NCI-H1436 treated with DMSO at 0.1 percent for 48 hours (cell line): ENCODE data around the gene SMAD5.

ENCODE experiments used
- DNase-seq: peaks from one replicate; lab custom pipeline; 2025; lab: John Stamatoyannopoulos, UW

The SMAD5 gene

DNA sequence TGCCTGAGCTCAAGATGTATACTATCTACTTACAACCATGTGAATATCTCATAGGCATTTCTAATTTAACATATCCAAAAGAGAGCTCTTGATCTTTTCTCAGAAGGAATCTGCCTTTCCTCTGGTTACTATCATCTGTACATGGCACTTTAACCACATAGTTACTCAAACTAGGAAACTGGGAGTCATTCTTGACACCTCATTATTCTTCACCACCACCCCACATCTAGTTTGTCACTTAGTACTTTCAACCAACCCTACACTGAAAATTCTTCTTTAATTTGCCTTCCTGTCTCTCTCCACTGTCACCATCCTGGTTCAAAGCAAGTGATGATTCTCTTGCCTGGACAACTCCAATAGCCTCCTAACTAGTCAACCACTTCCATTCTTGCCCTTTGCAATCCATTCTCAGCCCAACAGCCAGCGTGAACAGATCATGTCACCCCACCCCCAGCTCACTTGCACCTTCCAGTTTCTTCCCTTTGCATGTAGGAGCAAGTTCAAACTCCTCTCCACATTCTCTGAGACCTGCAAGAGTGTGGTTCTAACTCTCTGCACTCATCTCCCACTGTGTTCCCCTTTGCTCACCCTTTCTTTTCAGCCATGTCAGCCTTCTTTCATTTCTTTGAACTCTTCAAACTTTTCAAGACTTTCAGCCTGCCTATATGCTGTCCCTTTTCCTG, 17.3 kb upstream of the SMAD5 start:
- DNase-seq = no peak

DNA sequence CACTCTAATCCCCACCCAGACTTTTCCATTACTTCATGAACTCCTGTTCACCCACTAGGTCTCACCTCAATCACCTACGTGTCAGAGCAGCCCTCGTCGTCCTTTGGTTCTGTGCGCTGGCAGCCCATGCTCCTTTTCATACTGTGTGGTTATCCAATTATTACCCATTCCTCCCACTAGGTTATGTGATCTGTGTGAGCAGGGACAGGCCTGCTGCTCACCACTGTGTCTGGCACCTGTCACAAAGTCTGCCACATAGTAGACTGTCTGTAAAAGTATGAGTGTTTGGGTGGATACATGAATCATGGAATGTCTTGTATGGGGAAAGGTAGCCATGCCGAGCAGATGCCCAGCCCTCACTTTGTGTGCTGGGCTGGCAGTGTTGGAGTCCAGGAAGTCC, 12.1 kb upstream of the SMAD5 start:
- DNase-seq = no peak

DNA sequence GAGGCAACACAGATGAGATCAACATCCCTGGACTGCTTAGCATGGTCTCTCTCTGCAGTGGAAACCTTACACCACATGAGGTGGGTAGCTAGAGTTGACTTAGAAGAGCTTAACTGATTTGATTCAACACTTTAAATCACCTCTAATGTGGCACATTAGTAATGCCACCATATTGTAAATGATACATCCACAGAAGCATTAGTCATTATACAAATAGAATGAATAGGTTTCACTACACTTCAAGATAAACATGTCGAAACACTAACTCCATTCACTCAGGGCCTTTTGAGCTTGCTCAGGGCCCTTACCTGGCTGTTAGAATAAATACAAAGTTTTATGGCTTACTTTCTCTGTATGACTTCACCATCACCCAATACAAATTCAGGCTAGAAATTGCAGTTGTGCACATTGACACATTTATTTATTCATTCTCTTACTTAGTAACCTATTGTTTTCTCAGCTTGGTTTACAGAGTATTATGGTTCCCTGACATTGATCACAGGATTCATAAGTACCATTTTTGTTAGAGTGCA, 9.3 kb upstream of the SMAD5 start:
- peak; percentile 69 for DNase-seq

DNA sequence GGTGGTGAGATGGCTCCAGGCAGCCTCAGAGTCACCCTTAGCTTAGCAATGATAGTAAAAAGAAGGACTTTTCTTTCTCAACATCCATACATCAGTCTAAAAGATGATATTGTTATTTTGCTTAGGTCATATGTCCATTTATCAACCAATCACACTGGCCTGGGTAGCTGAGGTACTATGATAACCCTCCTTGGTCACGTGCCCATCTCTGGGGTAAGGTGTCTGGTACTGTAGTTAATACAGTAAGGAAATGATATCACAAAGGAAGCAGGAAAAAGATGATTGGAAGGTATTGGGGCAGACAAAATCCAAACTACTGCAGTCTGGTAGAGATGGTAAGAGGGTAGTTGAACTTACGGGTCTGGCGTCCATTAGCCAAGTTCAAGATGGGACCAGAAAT, 5.1 kb upstream of the SMAD5 start:
- no peak for DNase-seq

DNA sequence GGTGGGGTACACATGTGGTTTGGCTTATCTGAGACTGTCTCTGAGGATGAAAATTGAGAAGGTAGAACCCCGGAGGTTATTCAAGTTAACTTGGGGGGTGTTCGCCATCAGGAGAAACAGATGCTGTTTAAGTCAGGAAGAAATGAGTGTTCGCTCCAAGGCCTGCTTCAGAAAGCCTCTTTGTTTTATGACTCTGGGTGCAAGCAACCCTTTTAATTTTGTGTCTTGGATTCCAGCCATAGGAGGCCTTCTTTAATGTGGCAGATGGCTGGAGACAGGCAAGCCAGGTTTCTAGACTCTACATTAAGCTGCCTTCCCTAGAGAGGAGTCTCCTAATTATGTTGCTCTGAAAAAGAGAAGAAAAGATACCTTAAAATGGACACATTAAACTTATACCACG, 4.2 kb upstream of the SMAD5 start:
- DNase-seq = no peak

DNA sequence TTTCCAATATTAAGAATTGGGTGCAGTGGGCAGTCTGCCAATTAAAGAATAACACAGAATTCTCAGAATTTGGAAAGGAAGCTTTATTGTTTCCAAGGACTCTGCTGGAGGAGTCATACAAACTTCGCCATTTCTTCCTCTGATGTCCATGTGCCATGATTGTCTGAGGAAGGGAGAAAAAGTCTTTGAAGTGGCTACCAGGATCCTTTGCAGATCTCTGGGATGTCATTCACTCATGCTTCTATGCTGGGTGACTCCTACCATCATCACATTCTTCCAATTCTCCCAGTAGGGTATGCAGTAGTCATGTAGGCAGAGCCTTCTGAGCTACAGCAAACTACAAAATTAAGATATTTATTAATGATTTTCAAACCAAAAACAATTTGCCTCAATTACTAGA, 3.2 kb upstream of the SMAD5 start:
- no peak for DNase-seq

DNA sequence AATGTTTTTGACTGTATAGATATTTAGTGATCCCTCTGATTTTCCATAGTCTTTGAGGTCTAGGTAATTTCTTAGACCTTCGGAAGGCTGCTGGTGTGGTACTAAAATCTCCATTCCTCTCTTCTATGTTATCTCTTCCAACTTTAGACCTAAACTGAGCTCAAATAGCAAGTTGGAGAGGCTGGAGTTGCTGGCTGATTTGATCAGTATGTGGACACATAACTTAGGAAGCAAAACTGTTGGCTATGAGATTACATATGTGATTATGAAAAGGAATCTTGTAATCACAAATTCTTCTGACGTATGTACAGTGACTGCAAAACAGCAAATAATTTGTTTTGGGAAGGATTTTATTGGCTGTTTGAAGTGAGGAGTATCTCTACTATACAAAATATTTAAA, 2.1 kb upstream of the SMAD5 start:
- DNase-seq = no peak

DNA sequence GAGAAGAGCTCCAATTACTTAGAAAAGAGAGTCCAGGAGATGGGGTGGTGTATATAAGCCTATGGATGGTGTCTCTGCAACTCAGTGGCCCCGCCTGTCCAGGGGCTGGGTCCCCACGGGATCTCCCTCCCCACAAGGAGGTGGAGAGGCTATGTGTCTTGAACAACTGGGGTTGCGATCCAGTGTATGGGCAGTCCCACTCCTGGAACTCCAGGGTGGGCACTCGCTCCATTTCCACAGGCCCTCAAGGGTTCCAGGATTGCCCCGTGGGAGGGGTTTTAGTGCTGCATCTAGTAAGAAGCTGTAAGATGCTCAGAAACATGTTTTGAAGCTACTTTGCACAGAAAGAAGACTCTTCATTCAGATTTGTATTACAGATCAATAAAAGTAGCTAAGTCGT, 558 bp upstream of the SMAD5 start:
- DNase-seq = no peak

DNA sequence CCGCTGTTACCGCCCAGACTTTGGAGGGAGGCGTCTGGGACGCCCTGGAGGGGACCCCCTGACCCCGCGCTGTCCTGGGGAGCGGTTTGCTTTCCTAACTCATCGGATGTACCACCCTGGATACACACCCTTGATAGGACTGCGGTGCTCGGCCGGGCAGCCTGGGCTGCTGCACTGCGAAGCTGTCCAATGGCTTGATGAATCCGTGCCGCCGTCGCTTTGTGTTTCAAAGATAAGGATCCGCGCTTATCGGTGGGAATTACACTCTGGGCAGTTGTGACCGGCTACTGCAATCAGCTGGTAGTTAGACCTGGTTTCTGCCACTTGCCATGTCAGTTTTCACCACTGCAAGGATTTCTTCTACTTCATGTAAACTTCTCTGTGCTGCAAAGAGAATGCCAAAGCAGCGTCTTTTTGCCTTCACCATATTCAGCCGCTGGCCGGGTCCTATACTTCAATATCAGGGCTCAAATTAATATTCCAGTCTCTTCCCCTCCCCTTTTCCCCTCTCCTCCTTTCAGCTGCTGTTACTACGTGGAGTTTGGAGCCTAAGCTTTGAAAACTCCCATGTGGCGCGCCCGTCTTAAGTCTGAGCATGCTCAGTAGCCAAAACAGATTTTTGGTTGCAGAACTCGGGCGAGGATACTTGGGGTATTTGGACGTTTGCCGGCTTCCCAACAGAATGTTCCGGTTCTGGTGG, 727 bp downstream of the SMAD5 start:
- DNase-seq = no peak

DNA sequence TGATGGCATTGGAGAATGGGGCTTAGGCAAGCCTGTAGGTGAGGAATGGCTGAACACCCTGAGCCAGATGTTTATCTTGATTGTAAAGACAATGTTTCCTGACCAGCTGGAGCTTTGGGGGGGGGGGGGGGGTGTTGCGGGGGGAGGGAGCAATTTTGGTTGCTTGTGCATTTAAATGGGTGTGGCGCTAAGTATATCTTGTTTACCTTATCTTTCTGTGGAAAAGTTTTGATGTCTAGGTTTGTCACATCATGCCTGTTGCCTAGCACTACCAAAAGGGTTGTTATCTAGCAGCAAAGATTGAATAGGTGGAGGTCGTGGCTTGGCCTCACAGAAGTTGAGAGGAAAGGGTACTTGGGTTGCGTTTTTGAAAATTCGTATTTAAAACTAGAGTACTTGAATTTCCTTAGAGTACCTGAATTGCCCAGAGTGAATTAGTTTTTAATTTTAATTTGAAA, 1.3 kb downstream of the SMAD5 start:
- DNase-seq = no peak

DNA sequence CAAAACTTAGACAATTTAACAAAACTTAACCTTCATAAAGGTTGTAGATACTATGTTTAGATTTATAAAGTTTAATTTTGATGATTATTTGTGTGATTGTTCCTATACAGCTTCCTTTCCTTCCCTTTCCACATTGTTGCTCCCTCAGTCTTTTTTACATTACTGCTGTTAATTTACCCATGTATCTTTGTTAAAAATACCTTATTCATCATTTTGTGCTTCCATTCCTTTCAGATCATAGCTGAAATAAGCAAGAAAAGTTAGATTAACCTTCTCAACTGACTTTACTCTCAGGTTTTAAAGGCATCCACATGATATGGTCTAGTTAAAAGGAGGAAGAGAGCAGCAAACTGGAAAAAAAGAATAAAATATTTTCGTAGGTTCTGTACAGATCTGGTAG, 2.0 kb downstream of the SMAD5 start:
- no peak for DNase-seq

DNA sequence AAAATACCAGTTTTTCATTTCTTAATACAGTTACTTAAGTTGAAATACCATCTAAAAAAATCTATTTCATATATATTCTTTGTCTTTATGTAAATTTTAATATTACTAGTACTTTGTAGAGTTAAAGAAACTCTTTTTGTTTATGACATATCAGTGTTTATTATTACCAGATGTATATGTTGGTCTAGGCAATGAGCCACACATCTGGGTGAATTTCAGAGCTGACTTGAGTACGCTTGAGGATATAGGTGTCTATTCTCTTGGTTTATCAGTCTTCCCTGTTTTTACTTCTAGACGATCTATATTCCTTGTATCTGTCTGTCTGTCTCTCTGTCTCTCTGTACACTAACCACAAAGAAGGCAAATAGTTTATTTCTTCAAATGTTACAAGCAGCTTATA, 2.9 kb downstream of the SMAD5 start:
- no peak for DNase-seq

DNA sequence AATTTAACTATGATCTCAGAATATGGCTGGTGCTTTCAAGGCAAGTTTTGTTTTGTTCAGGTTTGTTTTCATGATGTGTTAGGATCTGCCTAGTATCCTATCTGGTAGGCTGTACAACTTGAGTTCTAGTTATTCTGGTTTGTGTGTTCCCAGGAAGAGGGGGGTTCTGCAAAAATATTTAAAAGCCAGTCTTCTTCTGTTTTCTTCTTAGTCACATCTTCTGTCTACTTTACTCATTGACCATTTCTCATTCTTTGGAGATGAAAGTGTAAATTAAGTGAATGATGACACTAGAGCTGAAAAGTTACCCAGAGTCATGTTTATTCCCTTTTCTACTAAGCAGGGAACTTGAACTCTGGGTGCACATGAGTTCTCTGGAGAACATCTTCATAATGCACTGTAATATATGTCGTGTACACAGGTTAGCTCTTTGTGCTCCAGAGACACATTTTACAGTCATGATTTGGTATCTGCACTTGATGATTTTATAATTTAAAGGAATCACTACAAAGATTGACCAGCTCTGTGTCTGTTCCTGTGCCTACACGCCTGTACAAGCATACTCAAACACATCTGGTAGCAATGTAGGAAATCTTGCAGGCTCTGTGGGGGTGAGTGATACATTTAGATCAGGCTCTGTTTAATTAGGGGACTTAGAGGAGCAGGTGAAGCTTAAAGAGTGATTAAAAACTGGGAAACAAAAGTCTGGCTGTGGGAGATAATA, 5.0 kb downstream of the SMAD5 start:
- DNase-seq = no peak

DNA sequence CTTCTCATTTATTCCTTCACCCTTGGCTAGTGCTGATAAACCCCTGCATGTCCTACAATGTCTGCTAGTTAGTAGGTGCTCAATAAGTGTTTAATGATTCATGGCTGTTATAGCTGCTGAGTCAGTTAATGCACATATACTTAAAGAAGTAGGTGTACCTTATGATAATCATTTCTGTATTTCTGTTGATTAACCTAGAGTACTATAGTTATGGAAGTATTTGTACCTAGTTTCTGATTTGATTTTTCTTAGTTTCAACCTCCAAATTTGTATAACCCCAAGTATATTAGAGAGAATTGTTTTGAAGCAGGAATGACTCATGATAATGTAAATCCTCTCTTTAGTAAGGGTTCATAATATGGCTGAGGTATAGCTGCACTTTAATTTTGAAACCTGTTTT, 8.9 kb downstream of the SMAD5 start:
- no peak for DNase-seq

DNA sequence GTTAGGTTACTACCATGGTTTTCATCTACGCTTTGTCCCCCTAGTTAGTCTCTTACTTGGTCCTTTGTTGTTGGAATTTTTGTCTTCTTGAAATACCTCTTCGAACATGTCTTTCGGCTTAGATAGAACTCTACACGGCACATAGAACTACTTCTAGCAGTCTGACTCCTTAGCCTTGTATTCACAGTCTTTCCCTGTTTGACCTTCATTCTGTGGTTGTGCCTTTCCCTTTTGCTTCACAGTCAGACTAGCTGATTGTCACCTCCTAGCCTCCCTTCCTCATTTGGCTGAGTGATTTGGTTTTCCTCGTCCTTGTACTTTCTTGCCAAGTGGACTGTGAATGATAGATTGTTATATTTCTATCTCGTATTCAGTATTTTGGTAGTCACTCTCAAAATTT, 10.7 kb downstream of the SMAD5 start:
- no peak for DNase-seq

DNA sequence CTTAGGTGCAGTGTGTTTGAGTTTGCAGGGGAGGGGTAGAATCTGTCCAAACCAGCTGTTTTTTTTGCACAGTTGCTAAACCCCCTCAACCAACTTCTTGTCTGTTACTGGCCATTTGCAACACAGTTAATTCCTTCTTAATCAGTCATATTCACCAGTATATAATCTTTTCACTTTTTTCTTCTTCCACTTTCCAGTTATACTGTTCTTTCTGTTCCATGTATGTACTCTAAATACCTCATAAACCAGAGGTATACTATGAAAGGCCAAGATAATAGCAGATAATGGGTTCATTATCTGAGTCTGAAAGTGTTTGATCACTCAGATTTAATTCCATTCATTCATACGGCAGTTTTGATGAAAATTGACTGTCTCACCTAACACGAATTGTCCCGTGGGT, 11.1 kb downstream of the SMAD5 start:
- DNase-seq = no peak

DNA sequence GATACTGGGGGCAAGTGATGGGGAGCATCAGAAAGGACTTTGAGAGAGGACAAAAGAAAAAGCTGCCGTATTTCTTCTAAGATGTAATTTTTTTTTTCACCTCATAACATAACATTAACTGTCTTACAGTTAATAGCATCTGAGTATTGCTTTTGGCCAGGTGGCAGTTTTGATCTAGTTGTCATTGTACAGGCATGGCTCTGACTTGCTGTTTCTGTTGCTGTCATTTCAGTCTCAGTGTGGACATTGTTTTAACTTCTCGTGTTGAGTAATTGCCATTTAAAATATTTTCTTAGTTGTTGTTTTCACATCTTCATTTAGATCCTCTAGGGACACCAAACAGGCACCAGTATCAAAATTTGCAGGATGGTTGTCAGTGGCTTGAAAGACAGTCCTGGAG, 12.4 kb downstream of the SMAD5 start:
- no peak for DNase-seq

DNA sequence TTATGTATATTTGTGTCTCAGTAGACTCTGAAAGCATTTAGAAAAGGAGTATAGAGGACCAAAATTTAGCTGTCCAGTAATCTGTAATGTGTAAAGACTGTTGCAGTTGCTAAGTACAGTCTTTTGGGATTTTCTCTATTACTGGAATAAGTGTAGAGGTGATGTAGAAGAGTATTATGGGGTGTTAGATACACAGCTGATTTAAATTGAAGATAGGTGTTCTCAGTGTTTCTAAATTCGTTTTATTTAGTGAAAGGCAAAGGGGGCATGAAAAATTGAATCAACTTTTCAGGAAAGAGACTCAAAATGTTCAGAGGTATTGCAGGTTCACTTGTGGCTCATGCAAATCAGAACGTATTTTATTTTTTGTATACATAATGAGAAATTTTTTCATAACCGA, 13.6 kb downstream of the SMAD5 start:
- DNase-seq = no peak

DNA sequence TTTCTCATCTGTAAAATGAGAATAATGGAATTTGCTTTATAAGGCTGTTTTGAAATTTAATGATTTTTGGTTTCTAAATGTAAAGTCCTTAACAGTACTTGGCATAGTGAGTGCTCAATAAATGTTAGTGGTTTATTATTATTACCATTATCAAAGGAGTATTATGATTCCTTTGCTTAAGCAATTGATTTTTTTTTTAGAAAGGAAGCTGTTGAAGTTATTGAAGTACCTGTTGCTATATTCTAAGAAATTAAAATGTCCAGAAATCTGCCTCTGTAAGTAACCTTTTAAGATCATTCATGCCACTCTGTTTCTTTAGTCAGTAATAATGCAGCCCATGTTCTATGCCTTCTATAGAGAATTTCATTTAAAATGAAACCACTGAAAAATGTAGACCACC, 15.0 kb downstream of the SMAD5 start:
- DNase-seq = no peak

DNA sequence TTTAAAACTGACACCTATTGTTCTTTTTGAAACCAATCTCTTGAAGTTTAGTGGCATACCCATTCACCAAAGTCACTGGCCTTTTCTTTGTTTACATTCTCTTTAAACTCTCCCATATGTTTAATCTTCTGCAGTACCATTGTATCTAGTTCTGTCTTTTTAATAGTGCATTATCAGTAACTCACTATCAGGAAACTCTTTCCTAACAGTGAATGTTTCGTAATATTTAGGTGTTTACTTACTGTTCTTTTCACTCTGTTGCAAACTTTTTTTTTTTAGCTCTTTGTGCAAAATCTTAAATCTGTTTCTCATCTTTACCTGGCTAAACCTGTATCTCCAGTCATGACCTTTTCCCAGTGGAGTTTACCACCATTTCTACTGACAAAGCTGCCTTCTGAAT, 17.2 kb downstream of the SMAD5 start:
- DNase-seq = no peak

DNA sequence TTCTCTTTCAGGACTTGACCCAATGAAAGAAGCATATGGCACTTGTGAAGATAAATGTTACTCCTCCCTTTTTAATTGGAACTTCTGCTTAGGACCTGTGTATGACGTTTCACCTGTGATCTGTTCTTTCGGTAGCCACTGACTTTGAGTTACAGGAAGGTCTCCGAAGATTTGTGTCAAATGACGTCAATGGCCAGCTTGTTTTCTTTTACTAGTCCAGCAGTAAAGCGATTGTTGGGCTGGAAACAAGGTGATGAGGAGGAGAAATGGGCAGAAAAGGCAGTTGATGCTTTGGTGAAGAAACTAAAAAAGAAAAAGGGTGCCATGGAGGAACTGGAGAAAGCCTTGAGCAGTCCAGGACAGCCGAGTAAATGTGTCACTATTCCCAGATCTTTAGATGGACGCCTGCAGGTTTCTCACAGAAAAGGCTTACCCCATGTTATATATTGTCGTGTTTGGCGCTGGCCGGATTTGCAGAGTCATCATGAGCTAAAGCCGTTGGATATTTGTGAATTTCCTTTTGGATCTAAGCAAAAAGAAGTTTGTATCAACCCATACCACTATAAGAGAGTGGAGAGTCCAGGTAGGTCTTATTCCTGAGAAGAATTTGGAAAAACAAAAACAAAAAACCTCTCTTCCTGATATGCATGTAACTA, 21.1 kb downstream of the SMAD5 start:
- no peak for DNase-seq

DNA sequence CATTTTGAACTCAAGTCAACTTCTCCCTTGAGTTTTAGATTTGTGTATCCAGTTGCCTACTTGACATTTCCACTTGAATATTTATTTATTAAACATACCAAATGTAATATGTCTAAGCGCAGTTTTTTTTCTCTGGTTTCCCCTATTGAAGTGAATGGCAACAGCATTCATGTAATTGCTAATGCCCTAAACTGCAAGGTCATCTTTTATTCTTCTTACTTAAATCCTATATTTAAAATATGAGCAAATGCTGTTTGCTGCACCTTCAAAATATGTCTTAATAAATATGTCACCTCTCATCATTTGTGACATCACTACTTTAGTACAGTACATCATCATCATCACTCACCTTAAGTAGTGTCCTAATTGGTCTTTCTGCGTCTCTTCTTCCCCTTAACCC, 22.4 kb downstream of the SMAD5 start:
- DNase-seq = no peak

DNA sequence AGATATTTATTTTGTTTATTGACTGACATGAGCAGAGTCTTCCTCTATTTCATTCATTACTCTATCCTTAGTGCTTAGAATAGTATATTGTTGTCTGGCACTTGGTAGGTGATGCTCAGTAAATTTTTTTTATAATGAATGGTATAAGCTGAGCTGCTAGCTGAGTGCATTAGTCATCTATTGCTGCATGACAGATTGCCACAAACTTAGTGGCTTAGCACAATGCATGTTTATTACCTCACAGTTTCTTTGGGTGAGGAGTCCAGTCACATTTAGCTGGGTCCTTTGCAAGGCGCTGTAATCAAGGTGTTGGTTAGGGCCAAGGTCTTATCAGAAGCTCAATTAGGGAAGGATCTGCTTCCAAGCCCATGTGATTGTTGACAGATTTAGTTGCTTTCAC, 23.1 kb downstream of the SMAD5 start:
- DNase-seq = no peak
